A673 (cell line): Measurements from ENCODE around the gene ALOXE3.

ENCODE experiments used
- CTCF ChIP-seq: fragments of 300-800, 200-600 bp; sonication (generic); conservative IDR thresholded peaks from 2 replicates; pipeline ENCODE4 v1.5.1; 2017; ENCODE audit warnings: low read depth, mild to moderate bottlenecking, antibody characterized with exemption, low read length, moderate library complexity, mixed read lengths
- EZH2 ChIP-seq: fragments of 200-600 bp; sonication (generic); IDR thresholded peaks from 2 replicates; pipeline ENCODE4 v1.6.1; 2017; ENCODE audit warnings: borderline replicate concordance, low read depth, mild to moderate bottlenecking, mixed read lengths, antibody characterized with exemption, low read length; ENCODE audit not compliant: poor library complexity, severe bottlenecking

GRCh38 chr17:8076502-8077266 is 41.6 kb downstream of the ALOXE3 start:
- TF ChIP-seq EZH2 (no peak), CTCF (no peak)
